C4-2B (cell line): ENCODE data around the gene NEUROG1.

Experiments used
- CTCF ChIP-seq: fragments of 450-650 bp; conservative IDR thresholded peaks from 2 replicates; pipeline ENCODE4 v1.5.1; 2017; ENCODE audit warnings: mild to moderate bottlenecking
- ZFX ChIP-seq: fragments of 450-650 bp; IDR thresholded peaks from 2 replicates; pipeline ENCODE4 v1.6.1; 2017

- TF ChIP-seq CTCF (no peak), ZFX (no peak)
These were observed 2.0 kb downstream of the NEUROG1 start for GRCh38 chr5:135533794-135534193.
